ENCODE data around the gene SLC8B1. TPM values are rescaled to one million over a fixed set of nuclear protein-coding genes. Genes with fewer than 3 reads are reported as not detected.

Gene SLC8B1
- total RNA-seq, 1 experiment from 2014 or later: 30.9 TPM

DNA sequence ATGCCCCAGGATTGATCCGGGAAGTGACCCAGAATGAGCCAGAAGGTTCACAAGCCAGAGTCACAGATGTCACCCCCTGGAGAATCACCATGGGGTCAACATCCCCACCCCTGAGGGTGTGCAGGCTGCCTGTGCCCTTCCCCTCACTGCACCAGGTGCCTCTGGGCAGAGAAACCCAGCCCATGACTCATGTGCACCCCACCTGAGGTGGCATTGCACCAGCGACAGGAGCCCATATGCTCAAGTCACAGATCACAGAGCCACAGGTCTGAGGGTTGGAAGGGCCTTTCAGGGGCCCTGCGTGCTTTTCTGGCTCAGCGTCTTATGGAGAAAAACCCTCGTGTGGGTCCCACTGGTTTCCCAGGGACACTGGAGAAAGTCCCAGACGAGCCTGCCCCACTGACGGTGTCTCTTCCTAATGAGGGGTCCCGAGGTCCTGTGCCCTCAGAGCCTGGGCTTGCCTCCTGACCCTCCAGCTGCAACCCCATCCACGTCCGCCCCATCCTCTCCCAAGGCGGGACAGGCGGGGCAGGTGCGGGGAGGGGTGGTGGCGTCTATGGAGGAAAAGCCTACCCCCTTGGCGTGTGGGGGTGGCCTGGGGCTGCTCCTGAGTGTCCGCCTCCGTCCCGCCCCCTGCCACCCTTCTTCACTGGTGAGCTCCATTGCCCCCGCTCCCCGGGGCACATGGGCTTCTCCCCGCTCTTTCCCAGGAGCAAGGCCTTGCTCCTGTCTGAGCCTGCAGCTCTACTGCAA lies 47.6 kb downstream of the SLC8B1 start:
- Histone ChIP-seq H3K27me3 (ENCODE audit: insufficient read depth, low read length) (no peaks in the 10 kb centered on the region), H3K4me1 (ENCODE audit: control insufficient read depth in 1 of 2, insufficient read depth in 2 of 2, low read length in 2 of 2) (no peaks in the 10 kb centered on the region), H2AFZ (ENCODE audit: low read depth, low read length, poor library complexity, severe bottlenecking) (no peak overlapping the region), H3K4me3 (replicated peaks in 1 of 2; ENCODE audit: low read depth in 1 of 2, low read length in 2 of 2) (no peak overlapping the region), H3K27ac (ENCODE audit: low read depth, low read length) (no peak overlapping the region), H3K9me3 (ENCODE audit: control insufficient read depth in 1 of 2, insufficient read depth in 1 of 2, low read depth in 1 of 2, low read length in 2 of 2) (no peaks in the 10 kb centered on the region), H4K20me1 (ENCODE audit: insufficient read depth) (no peaks in the 10 kb centered on the region), H3K4me2 (ENCODE audit: low read length) (no peak overlapping the region), H3K79me2 (ENCODE audit: insufficient read depth, low read length) (no peaks in the 10 kb centered on the region), H3K36me3 (ENCODE audit: control insufficient read depth in 1 of 2, insufficient read depth in 2 of 2, low read length in 2 of 2) (no peaks in the 10 kb centered on the region), H3K9ac (ENCODE audit: low read length) (no peak overlapping the region), H3K9me2 (ENCODE audit: insufficient read depth) (no peaks in the 10 kb centered on the region)
- no peak; the same call in 1 of the 2 replicates for ATAC-seq
- ChIA-PET CTCF (no interaction called here), POLR2A (no interaction called here), RAD21 (ENCODE audit: low non-redundant PET in 1 of 2, low total read pairs in 2 of 2, uncharacterized antibody in 2 of 2, unreplicated experiment in 2 of 2) (no interaction called here)
- TF ChIP-seq, protein P1, sequence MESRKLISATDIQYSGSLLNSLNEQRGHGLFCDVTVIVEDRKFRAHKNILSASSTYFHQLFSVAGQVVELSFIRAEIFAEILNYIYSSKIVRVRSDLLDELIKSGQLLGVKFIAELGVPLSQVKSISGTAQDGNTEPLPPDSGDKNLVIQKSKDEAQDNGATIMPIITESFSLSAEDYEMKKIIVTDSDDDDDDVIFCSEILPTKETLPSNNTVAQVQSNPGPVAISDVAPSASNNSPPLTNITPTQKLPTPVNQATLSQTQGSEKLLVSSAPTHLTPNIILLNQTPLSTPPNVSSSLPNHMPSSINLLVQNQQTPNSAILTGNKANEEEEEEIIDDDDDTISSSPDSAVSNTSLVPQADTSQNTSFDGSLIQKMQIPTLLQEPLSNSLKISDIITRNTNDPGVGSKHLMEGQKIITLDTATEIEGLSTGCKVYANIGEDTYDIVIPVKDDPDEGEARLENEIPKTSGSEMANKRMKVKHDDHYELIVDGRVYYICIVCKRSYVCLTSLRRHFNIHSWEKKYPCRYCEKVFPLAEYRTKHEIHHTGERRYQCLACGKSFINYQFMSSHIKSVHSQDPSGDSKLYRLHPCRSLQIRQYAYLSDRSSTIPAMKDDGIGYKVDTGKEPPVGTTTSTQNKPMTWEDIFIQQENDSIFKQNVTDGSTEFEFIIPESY (IDR thresholded peaks at IDR 0.05; ENCODE audit: extremely low read depth, insufficient replicate concordance, low read length): no peak
- no peak for TF ChIP-seq EZH2phosphoT487 (IDR thresholded peaks at IDR 0.05; ENCODE audit: borderline replicate concordance)
- TF ChIP-seq, protein P2, sequence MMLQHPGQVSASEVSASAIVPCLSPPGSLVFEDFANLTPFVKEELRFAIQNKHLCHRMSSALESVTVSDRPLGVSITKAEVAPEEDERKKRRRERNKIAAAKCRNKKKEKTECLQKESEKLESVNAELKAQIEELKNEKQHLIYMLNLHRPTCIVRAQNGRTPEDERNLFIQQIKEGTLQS (IDR thresholded peaks at IDR 0.05): no peak
- no peak for TF ChIP-seq ELF1 (IDR thresholded peaks at IDR 0.05; ENCODE audit: borderline replicate concordance, low read depth)
- no peak for TF ChIP-seq YY1 (IDR thresholded peaks at IDR 0.05; ENCODE audit: extremely low read depth, insufficient replicate concordance, low read depth, low read length)
- TF ChIP-seq, protein P3, sequence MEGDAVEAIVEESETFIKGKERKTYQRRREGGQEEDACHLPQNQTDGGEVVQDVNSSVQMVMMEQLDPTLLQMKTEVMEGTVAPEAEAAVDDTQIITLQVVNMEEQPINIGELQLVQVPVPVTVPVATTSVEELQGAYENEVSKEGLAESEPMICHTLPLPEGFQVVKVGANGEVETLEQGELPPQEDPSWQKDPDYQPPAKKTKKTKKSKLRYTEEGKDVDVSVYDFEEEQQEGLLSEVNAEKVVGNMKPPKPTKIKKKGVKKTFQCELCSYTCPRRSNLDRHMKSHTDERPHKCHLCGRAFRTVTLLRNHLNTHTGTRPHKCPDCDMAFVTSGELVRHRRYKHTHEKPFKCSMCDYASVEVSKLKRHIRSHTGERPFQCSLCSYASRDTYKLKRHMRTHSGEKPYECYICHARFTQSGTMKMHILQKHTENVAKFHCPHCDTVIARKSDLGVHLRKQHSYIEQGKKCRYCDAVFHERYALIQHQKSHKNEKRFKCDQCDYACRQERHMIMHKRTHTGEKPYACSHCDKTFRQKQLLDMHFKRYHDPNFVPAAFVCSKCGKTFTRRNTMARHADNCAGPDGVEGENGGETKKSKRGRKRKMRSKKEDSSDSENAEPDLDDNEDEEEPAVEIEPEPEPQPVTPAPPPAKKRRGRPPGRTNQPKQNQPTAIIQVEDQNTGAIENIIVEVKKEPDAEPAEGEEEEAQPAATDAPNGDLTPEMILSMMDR (IDR thresholded peaks at IDR 0.05 in 2 of 3, conservative IDR thresholded peaks at IDR 0.05 in 1 of 3; ENCODE audit: borderline replicate concordance in 1 of 3, insufficient read depth in 1 of 3, low read depth in 2 of 3, low read length in 2 of 3): no peak
- no peak for TF ChIP-seq SP1 (IDR thresholded peaks at IDR 0.05; ENCODE audit: low read depth)
- no peak for TF ChIP-seq CBX3 (IDR thresholded peaks at IDR 0.05; ENCODE audit: low read depth)
- no peak for TF ChIP-seq ZNF274 (IDR thresholded peaks at IDR 0.05; ENCODE audit: low read depth, low read length)
- TF ChIP-seq ZFX (IDR thresholded peaks at IDR 0.05): no peak
- no peak for TF ChIP-seq EZH2 (IDR thresholded peaks at IDR 0.05)
- no peak for TF ChIP-seq FOSL1 (IDR thresholded peaks at IDR 0.05; ENCODE audit: low read depth)
- TF ChIP-seq POLR2A (IDR thresholded peaks at IDR 0.05; ENCODE audit: borderline replicate concordance, extremely low read depth, insufficient read depth, insufficient read length): no peak
- no peak for TF ChIP-seq SRF (IDR thresholded peaks at IDR 0.05; ENCODE audit: low read depth)
- TF ChIP-seq, protein P4, sequence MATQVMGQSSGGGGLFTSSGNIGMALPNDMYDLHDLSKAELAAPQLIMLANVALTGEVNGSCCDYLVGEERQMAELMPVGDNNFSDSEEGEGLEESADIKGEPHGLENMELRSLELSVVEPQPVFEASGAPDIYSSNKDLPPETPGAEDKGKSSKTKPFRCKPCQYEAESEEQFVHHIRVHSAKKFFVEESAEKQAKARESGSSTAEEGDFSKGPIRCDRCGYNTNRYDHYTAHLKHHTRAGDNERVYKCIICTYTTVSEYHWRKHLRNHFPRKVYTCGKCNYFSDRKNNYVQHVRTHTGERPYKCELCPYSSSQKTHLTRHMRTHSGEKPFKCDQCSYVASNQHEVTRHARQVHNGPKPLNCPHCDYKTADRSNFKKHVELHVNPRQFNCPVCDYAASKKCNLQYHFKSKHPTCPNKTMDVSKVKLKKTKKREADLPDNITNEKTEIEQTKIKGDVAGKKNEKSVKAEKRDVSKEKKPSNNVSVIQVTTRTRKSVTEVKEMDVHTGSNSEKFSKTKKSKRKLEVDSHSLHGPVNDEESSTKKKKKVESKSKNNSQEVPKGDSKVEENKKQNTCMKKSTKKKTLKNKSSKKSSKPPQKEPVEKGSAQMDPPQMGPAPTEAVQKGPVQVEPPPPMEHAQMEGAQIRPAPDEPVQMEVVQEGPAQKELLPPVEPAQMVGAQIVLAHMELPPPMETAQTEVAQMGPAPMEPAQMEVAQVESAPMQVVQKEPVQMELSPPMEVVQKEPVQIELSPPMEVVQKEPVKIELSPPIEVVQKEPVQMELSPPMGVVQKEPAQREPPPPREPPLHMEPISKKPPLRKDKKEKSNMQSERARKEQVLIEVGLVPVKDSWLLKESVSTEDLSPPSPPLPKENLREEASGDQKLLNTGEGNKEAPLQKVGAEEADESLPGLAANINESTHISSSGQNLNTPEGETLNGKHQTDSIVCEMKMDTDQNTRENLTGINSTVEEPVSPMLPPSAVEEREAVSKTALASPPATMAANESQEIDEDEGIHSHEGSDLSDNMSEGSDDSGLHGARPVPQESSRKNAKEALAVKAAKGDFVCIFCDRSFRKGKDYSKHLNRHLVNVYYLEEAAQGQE (IDR thresholded peaks at IDR 0.05; ENCODE audit: low read depth): no peak
- no peak for TF ChIP-seq POLR2AphosphoS5 (IDR thresholded peaks at IDR 0.05; ENCODE audit: low read depth, low read length)
- no peak for TF ChIP-seq TCF7L2 (IDR thresholded peaks at IDR 0.05; ENCODE audit: borderline replicate concordance, extremely low read depth, insufficient read depth, insufficient read length)
- intact Hi-C loops (cut with micrococcal nuclease): no loop called here
- no TSS peak for BruUV-seq (replicated peaks)
- no peak for DNase-seq (ENCODE audit: low read depth, low spot score)
